Measurements from ENCODE around the gene RNF213. TPM values are rescaled to one million over a fixed set of nuclear protein-coding genes. Genes with fewer than 3 reads are reported as not detected.

RNF213 gene
- polyA plus RNA-seq, 4 donors = 35.4 to 71.4 (median 53.0) TPM

GRCh38 chr17:80389011-80389995 lies 128.7 kb downstream of the RNF213 start:
- FAIRE-seq (no peak), DNase-seq (no peak)
- peaks cover 29 to 93% (median 53%) of the 10 kb centered on the region in 3 donors for H3K36me3 ChIP-seq (ENCODE audit: control insufficient read depth in 3 of 3, insufficient read depth in 2 of 3, low read depth in 1 of 3, low read length in 3 of 3)
- 88 to 95% (median 94%) methylated on average over 22 of the region's 22 CpGs for WGBS, 3 donors
- no peaks in the 10 kb centered on the region for H3K9me3 ChIP-seq (ENCODE audit: control insufficient read depth in 2 of 2, insufficient read depth in 1 of 2, low read depth in 1 of 2, low read length in 1 of 2)
- H3K4me3 ChIP-seq (ENCODE audit: low read depth in 1 of 3, low read length in 3 of 3) = no peak overlapping the region
- no peaks in the 10 kb centered on the region for H3K27me3 ChIP-seq (ENCODE audit: control insufficient read depth in 3 of 3, insufficient read depth in 3 of 3, low read length in 3 of 3)
- no peaks in the 10 kb centered on the region for H3K4me1 ChIP-seq (ENCODE audit: control insufficient read depth in 3 of 3, insufficient read depth in 2 of 3, low read depth in 1 of 3, low read length in 2 of 3)
- H3K27ac ChIP-seq (ENCODE audit: low read depth in 1 of 3, low read length in 2 of 3) = no peak overlapping the region

- DNase-seq (no peak), FAIRE-seq (no peak)
- WGBS, 3 donors = 74 to 88% (median 84%) methylated on average over 15 of the region's 15 CpGs
- H3K27me3 ChIP-seq (ENCODE audit: control insufficient read depth in 3 of 3, insufficient read depth in 3 of 3, low read length in 3 of 3) = no peaks in the 10 kb centered on the region
- H3K27ac ChIP-seq (ENCODE audit: low read depth in 1 of 3, low read length in 2 of 3) = no peak overlapping the region
- peaks cover 18 to 67% (median 33%) of the 10 kb centered on the region in 3 donors for H3K36me3 ChIP-seq (ENCODE audit: control insufficient read depth in 3 of 3, insufficient read depth in 2 of 3, low read depth in 1 of 3, low read length in 3 of 3)
- H3K4me3 ChIP-seq (ENCODE audit: low read depth in 1 of 3, low read length in 3 of 3) = no peak overlapping the region
- H3K4me1 ChIP-seq (ENCODE audit: control insufficient read depth in 3 of 3, insufficient read depth in 2 of 3, low read depth in 1 of 3, low read length in 2 of 3) = no peaks in the 10 kb centered on the region
- no peaks in the 10 kb centered on the region for H3K9me3 ChIP-seq (ENCODE audit: control insufficient read depth in 2 of 2, insufficient read depth in 1 of 2, low read depth in 1 of 2, low read length in 1 of 2)
Measured at GRCh38 chr17:80393241-80393890, 132.7 kb downstream of the RNF213 start.

GRCh38 chr17:80393961-80394360 lies 133.3 kb downstream of the RNF213 start:
- 82 to 93% (median 92%) methylated on average over 4 of the region's 4 CpGs for WGBS, 3 donors
- Histone ChIP-seq H3K27ac (ENCODE audit: low read depth in 1 of 3, low read length in 2 of 3) (no peak overlapping the region), H3K4me3 (ENCODE audit: low read depth in 1 of 3, low read length in 3 of 3) (no peak overlapping the region), H3K36me3 (ENCODE audit: control insufficient read depth in 3 of 3, insufficient read depth in 2 of 3, low read depth in 1 of 3, low read length in 3 of 3) (peaks cover 18 to 61% (median 28%) of the 10 kb centered on the region in 3 donors), H3K4me1 (ENCODE audit: control insufficient read depth in 3 of 3, insufficient read depth in 2 of 3, low read depth in 1 of 3, low read length in 2 of 3) (no peaks in the 10 kb centered on the region), H3K27me3 (ENCODE audit: control insufficient read depth in 3 of 3, insufficient read depth in 3 of 3, low read length in 3 of 3) (no peaks in the 10 kb centered on the region), H3K9me3 (ENCODE audit: control insufficient read depth in 2 of 2, insufficient read depth in 1 of 2, low read depth in 1 of 2, low read length in 1 of 2) (no peaks in the 10 kb centered on the region)
- no peak for DNase-seq
- FAIRE-seq = no peak

DNA sequence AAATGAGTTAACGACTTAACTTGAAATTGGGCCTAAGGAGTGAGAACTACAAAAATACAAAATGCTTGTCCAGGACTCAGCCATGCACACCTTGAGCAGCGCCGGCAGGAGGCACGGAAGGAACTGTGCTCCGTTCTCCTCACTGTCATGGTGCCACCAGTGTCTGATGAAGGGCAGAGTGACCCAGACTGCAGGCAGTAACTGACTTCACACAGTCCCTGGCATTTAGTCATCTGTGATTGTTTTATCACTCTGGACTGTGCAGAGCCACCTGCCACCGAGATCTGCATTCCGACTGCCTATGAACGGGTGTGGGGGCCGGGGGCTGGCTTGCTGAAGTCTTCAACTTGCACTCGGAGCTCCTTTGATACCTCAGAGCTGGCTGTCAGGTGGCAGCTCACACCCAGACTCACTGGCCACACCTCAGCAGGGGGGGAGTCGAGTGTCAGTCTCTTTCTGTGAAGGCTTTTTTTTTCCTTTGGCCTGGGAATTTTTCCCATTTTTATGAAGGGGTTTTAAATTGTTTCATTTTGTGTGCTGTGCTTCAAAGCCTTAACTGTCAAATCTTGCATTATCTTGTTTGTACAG lies 134.1 kb downstream of the RNF213 start:
- no peak overlapping the region for H3K4me3 ChIP-seq (ENCODE audit: low read depth in 1 of 3, low read length in 3 of 3)
- no peak for DNase-seq
- WGBS, 3 donors = 72 to 81% (median 79%) methylated on average over 11 of the region's 11 CpGs
- no peak overlapping the region for H3K27ac ChIP-seq (ENCODE audit: low read depth in 1 of 3, low read length in 2 of 3)
- no peaks in the 10 kb centered on the region for H3K4me1 ChIP-seq (ENCODE audit: control insufficient read depth in 3 of 3, insufficient read depth in 2 of 3, low read depth in 1 of 3, low read length in 2 of 3)
- H3K36me3 ChIP-seq (ENCODE audit: control insufficient read depth in 3 of 3, insufficient read depth in 2 of 3, low read depth in 1 of 3, low read length in 3 of 3) = peaks cover 18 to 53% (median 25%) of the 10 kb centered on the region in 3 donors
- FAIRE-seq = no peak
- H3K27me3 ChIP-seq (ENCODE audit: control insufficient read depth in 3 of 3, insufficient read depth in 3 of 3, low read length in 3 of 3) = no peaks in the 10 kb centered on the region
- H3K9me3 ChIP-seq (ENCODE audit: control insufficient read depth in 2 of 2, insufficient read depth in 1 of 2, low read depth in 1 of 2, low read length in 1 of 2) = no peaks in the 10 kb centered on the region

GRCh38 chr17:80395402-80396151 lies 134.9 kb downstream of the RNF213 start:
- Histone ChIP-seq H3K4me1 (ENCODE audit: control insufficient read depth in 3 of 3, insufficient read depth in 2 of 3, low read depth in 1 of 3, low read length in 2 of 3) (no peaks in the 10 kb centered on the region), H3K27ac (ENCODE audit: low read depth in 1 of 3, low read length in 2 of 3) (no peak overlapping the region), H3K9me3 (ENCODE audit: control insufficient read depth in 2 of 2, insufficient read depth in 1 of 2, low read depth in 1 of 2, low read length in 1 of 2) (no peaks in the 10 kb centered on the region), H3K4me3 (ENCODE audit: low read depth in 1 of 3, low read length in 3 of 3) (no peak overlapping the region), H3K27me3 (ENCODE audit: control insufficient read depth in 3 of 3, insufficient read depth in 3 of 3, low read length in 3 of 3) (no peaks in the 10 kb centered on the region), H3K36me3 (ENCODE audit: control insufficient read depth in 3 of 3, insufficient read depth in 2 of 3, low read depth in 1 of 3, low read length in 3 of 3) (peaks cover 14 to 45% (median 23%) of the 10 kb centered on the region in 3 donors)
- DNase-seq (no peak), FAIRE-seq (no peak)
- WGBS, 3 donors = 82 to 88% (median 85%) methylated on average over 15 of the region's 15 CpGs

GRCh38 chr17:80396157-80397033 lies 135.7 kb downstream of the RNF213 start:
- Histone ChIP-seq H3K27me3 (ENCODE audit: control insufficient read depth in 3 of 3, insufficient read depth in 3 of 3, low read length in 3 of 3) (no peaks in the 10 kb centered on the region), H3K4me1 (ENCODE audit: control insufficient read depth in 3 of 3, insufficient read depth in 2 of 3, low read depth in 1 of 3, low read length in 2 of 3) (no peaks in the 10 kb centered on the region), H3K36me3 (ENCODE audit: control insufficient read depth in 3 of 3, insufficient read depth in 2 of 3, low read depth in 1 of 3, low read length in 3 of 3) (peaks cover 7 to 38% (median 20%) of the 10 kb centered on the region in 3 donors), H3K27ac (ENCODE audit: low read depth in 1 of 3, low read length in 2 of 3) (no peak overlapping the region), H3K9me3 (ENCODE audit: control insufficient read depth in 2 of 2, insufficient read depth in 1 of 2, low read depth in 1 of 2, low read length in 1 of 2) (no peaks in the 10 kb centered on the region), H3K4me3 (ENCODE audit: low read depth in 1 of 3, low read length in 3 of 3) (no peak overlapping the region)
- no peak for FAIRE-seq
- 63 to 71% (median 67%) methylated on average over 8 to 9 of the region's 9 CpGs for WGBS, 3 donors
- DNase-seq = no peak

- Histone ChIP-seq H3K9me3 (ENCODE audit: control insufficient read depth in 2 of 2, insufficient read depth in 1 of 2, low read depth in 1 of 2, low read length in 1 of 2) (no peaks in the 10 kb centered on the region), H3K4me3 (ENCODE audit: low read depth in 1 of 3, low read length in 3 of 3) (no peak overlapping the region), H3K36me3 (ENCODE audit: control insufficient read depth in 3 of 3, insufficient read depth in 2 of 3, low read depth in 1 of 3, low read length in 3 of 3) (peaks cover 6 to 34% (median 20%) of the 10 kb centered on the region in 3 donors), H3K27me3 (ENCODE audit: control insufficient read depth in 3 of 3, insufficient read depth in 3 of 3, low read length in 3 of 3) (no peaks in the 10 kb centered on the region), H3K27ac (ENCODE audit: low read depth in 1 of 3, low read length in 2 of 3) (no peak overlapping the region), H3K4me1 (ENCODE audit: control insufficient read depth in 3 of 3, insufficient read depth in 2 of 3, low read depth in 1 of 3, low read length in 2 of 3) (no peaks in the 10 kb centered on the region)
- WGBS, 3 donors = 80 to 84% (median 81%) methylated on average over 6 of the region's 6 CpGs
- no peak for DNase-seq
- no peak for FAIRE-seq
Measured at GRCh38 chr17:80397034-80397387, 136.4 kb downstream of the RNF213 start.
